GM12874 (cell line): ENCODE results near the gene GALNTL6.

Source experiments
- TF ChIP-seq, protein P1 (sequence below): IDR thresholded peaks from 2 replicates; pipeline ENCODE4 v1.5.1; 2011; ENCODE audit warnings: low read depth, mild to moderate bottlenecking, control low read depth, low read length, moderate library complexity; ENCODE audit not compliant: insufficient read depth

The GALNTL6 gene

DNA sequence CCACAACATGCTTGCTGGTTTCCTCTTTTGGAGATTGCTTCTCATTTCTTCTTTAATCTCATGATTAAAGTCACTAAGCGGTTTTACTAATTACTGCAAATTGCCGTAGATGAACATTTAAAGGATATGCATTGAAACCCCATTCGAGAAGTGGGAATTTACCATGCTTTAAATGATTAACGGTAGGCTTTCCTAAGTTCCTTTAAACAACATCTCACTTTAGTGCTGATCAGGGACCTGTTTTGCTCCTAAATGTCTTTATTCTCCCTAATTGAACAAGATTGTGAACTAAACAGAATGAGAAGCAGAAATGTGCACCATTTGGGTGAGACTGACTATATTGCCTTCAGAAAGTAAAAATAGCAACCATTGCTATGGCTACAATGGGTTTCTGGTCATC, 430.3 kb downstream of the GALNTL6 start:
- TF ChIP-seq, protein P1, sequence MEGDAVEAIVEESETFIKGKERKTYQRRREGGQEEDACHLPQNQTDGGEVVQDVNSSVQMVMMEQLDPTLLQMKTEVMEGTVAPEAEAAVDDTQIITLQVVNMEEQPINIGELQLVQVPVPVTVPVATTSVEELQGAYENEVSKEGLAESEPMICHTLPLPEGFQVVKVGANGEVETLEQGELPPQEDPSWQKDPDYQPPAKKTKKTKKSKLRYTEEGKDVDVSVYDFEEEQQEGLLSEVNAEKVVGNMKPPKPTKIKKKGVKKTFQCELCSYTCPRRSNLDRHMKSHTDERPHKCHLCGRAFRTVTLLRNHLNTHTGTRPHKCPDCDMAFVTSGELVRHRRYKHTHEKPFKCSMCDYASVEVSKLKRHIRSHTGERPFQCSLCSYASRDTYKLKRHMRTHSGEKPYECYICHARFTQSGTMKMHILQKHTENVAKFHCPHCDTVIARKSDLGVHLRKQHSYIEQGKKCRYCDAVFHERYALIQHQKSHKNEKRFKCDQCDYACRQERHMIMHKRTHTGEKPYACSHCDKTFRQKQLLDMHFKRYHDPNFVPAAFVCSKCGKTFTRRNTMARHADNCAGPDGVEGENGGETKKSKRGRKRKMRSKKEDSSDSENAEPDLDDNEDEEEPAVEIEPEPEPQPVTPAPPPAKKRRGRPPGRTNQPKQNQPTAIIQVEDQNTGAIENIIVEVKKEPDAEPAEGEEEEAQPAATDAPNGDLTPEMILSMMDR, result no peak

GRCh38 chr4:172245516-172245915, 432.3 kb downstream of the GALNTL6 start:
- TF ChIP-seq, protein P1, result no peak

- TF ChIP-seq, protein P1, result no peak
These were observed 440.2 kb downstream of the GALNTL6 start for GRCh38 chr4:172253409-172253808.

DNA sequence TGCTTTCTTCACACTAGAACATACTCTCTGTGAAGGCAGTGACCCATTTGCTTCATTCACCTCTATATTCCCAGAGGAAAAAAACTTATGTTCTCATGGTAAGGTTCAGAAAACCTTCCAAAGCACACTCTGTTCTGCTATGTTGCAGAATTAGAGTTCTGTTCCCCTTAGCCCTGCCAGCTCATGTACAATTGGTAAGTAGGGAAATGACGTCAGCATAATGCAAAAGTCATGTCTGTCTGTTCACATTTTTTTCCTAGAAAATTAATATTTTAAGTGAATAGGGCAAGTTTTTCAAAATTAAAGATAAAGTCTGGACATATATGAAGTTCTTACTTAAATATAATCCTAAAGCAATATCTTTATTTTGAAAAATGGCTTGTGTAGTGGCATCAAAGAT, 443.6 kb downstream of the GALNTL6 start:
- TF ChIP-seq, protein P1, result no peak

DNA sequence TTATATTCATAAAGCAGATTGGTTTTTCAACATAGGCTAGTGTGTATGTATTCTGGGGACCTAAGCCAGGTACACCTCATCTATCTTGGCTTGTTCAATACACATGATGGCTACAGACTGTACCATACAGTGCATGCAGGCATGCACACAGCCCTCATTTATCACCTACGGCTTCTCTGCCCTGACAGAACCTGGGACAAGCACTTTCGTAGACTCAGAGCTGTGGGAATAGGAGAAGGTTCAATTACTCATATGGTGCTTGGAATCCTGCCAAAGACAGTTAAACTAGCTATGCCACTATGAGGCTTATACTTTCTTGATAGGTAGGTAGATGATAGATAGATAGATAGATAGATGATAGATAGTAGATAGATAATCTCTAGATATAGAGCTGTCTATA, 457.2 kb downstream of the GALNTL6 start:
- TF ChIP-seq, protein P1, result no peak

- TF ChIP-seq, protein P1, result no peak
These were observed 473.9 kb downstream of the GALNTL6 start for GRCh38 chr4:172287117-172287516.

DNA sequence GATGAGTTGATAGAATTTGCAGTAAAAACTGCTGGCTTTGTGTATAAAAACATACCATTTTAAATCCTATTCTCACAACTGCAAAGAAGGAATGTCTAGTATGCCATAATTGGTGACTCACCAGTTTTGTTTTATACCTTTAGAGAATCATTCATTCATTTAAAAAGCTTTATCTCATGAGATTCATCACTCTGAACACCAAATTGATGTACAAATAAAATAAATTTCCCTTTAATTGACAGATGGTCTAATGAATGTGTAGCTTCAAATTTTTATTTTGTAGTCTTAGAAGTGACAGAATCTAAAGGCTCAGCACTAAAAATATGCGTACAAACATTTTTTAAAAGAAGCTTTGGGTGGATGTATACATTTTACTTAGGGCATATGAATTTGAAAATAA, 492.5 kb downstream of the GALNTL6 start:
- TF ChIP-seq, protein P1, result no peak

- TF ChIP-seq, protein P1, result no peak
These were observed 494.9 kb downstream of the GALNTL6 start for GRCh38 chr4:172308078-172308477.
